CD4-positive, alpha-beta T cell treated with Interleukin-6 at 100 ng/mL for 8 hours (primary cell): ENCODE results near the gene MYH9.

Source experiments
- DNase-seq: peaks from one replicate; pipeline ENCODE4 v3.0.0-alpha.2; 2020; ENCODE audit warnings: mixed read lengths, low spot score

MYH9 gene

DNA sequence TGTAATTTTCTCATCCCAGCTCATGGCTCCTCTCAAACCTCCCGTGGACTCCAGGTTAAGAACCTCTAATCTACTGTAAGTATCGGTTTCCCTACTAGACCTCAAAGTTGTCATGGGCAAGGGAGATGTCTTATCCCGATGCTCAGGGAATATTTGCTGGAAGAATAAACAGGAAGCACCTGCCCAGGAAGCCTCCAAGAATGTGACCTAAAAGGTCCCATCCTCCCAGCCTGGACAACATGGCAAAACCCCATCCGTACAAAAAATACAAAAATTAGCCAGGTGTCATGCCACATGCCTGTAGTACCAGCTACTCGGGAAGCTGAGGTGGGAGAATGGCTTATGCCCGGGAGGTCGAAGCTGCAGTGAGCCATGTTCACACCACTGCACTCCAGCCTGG lies 72.4 kb downstream of the MYH9 start:
- no peak for DNase-seq

DNA sequence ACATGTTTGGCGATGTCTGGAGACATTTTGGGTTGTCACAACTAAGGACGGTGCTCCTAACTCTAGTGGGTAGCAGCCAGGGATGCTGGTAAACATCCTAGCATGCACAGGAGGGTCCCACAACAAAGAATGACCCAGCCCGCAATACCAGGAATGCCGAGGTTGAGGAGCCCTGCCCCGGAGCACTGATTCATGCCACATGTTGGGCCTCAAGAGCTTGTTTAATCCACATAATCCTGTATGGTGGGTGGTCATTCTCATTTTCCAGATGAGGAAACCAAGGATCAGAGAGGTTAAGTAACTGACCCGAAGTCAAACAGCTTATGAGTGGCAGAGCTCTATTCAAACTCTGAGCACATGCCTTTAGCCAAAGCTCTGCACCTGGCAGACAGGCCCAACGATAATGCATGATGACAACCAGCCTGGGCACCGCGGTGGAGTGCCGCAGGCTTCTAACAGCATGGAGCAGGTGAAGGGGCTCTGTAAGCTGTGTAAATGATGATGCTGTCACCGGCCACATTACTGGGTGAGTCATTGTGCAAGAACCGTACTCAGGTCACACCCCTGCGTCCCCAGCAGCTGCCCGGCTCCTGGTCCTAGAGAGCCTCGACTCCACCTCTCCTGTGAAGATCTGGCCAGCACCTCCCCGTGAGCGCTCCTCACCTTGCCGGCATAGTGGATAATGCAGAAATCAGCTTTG lies 76.2 kb downstream of the MYH9 start:
- DNase-seq, result no peak

DNA sequence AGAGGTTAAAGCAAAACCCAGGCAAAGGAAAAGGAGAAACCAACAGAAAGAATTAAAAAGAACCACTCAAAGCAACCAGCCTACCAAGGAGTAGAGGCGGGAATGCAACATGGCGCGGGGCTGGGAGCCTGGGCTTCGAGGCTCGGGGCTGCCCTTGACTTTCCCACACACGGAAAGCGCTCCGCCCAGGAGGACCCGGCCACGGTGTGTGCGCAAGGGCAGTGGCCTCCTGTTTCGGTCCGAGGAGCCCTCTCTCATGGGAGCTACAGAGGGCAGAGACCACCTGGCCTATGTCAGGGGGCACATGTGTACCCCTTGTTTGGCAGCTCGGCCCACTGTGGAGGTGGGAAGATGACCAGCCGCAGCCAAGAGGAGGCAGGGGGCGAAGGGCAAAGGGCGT lies 78.9 kb downstream of the MYH9 start:
- no peak for DNase-seq

DNA sequence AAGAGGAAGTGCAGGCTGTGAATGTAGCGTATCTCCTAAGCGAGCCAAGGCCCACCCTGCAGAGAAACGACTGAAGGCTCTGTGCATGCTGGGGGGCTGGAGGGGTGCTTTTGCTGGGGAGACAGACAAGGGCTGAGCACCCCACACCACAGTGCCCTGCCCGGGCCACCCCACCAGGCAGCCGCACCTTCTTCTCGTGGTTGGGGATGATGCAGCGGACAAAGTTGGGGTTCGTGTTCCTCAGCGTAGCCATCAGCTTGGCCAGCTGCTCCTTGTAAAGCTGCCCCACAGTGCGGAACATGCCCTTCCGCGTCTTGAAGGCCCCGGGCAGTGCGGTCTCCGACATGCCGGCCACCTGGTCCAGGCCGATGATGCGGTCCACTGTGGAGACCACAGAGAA lies 81.5 kb downstream of the MYH9 start:
- no peak for DNase-seq

DNA sequence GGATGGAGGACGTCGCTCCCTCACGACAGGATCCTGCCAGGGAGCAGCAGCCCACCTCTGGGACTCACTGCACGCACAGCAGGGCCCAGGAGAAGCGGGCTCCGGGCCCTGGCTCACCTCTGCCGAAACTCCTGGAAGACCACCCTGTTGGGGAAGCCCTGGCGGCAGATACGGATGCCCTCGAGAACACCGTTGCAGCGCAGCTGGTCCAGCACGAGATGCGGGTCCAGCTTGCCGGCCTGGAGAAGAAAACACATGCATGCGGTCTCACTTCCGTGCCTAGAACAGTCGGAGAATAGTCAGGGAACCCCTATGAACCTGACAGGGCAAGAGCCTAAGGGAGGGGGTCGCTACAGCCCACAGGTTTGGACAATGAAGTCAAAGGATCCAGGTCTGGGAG lies 82.0 kb downstream of the MYH9 start:
- no peak for DNase-seq

DNA sequence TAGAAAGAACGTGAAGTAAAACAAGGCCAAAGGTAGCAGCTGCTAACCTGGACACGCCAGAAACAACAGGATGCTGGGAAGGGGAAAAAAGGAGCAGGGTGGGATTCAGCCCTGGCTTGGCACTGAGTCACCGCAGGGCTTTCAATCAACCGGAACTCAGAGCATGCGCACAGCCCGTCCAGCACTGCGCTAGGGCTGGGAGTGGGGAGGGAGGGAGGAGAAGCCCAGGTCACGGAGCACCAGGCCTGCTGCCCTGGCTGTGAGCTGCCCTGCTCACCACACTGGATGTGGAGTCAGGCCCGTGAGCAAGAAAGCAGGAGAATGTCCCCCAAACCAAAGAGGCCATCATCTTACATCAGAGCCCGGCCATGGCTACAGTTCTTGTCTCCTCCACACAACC lies 83.3 kb downstream of the MYH9 start:
- DNase-seq, result no peak

DNA sequence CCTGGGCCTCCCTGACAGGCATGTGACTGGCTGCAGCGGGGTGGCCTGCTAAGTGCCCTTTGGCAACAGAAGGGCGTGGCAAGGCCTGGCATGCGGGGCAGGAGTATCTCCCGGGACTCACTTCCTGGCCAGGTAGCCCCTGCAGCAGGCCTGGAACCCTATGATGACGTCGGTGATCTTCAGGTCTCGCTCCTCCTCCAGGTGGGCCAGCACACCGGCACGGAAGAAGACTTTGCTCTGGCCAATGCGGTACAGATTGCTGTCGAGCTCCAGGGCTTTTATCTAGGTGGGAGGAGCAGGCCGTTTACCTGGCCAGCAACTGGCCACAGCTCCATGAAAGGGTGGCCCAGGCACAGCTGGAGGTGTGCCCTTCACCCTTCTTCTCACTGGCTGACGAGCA lies 83.9 kb downstream of the MYH9 start:
- DNase-seq, result no peak

DNA sequence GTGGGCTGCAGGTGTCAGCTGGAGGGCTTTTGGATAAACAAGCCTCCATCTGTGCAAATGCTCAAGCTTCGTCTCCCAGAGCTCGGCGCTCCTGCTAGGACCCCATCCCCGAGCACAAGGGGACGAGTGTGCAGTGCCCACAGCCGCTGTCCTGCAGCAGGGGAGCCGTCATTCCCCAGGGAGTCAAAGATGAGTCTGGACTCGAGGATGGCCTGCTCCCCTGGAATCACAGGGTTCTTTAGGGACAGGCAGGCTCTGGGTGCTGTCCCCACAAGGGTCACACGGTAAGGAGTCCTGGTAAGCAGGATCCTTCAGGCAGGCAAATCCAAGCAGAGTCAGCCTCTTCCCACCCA lies 84.7 kb downstream of the MYH9 start:
- no peak for DNase-seq

DNA sequence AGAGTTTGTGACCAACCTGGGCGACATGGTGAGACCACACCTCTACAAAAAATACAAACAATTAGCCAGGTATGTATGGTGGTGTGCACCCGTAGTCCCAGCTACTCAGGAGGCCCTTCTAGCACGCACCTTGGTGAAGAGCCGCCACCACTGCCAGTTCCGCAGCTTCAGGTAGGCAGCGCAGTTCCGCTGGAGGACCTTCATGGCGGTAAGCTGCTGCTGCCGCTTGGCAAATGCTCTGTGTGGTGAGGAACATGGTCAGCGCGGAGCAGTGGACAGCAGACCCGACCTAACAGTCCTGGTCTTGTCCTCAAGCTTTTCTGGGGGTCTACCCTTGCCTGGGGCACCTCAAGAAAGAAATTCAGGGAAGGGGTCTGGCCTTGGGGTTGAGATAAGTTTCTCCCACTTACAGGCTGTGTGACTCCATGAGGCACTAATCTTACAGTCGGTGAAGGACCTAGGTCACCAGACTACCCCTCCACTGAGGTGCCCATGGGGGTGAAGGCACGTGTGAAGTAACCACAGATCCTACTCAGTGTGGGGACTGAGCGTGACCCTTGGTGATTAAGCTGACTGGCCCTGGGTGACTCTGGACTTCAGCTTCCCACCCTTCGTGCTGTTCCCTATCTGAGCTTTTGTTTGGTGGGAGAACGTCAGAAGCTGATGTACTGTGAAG lies 85.2 kb downstream of the MYH9 start:
- DNase-seq, result no peak

DNA sequence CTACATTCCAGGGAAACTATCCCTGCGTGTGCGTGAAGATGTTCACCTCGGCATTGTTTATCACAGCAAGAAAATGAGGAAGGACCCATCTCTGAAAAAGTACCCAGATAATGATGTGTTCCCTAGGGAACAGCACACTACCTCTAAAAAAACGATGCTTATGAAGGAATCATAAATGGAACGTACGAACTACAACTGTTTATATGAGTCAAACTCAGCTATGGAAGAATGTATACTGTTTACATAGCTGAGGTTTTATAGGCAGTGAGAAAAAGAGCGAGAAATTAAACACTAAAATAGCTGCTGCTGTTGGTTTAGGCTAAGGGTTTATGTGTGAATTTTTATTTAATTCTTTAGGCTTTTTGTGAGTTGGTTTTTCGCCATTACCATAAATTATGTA lies 85.9 kb downstream of the MYH9 start:
- DNase-seq, result no peak

DNA sequence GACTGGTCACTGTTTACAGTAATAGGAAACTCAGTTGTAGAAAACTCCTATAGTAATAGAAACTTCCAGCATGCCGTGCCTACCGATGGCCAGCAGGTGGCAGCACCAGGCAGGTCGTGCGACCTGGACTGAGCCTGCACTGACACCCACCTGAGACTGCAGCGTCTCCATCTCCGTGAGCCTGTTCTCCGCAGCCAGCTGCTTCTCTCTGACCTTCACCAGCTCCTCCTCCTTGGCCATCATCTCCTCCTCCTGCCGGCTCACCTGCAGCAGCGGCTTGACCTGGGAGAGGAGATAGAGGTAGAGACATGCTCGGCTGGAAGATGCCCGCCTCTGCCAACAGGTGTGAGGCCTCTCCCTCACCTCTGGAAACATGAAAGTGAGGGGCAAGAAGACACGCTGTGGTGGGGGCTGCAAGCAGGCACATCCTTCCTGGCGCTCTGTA lies 86.4 kb downstream of the MYH9 start:
- DNase-seq, result peak; percentile 79

DNA sequence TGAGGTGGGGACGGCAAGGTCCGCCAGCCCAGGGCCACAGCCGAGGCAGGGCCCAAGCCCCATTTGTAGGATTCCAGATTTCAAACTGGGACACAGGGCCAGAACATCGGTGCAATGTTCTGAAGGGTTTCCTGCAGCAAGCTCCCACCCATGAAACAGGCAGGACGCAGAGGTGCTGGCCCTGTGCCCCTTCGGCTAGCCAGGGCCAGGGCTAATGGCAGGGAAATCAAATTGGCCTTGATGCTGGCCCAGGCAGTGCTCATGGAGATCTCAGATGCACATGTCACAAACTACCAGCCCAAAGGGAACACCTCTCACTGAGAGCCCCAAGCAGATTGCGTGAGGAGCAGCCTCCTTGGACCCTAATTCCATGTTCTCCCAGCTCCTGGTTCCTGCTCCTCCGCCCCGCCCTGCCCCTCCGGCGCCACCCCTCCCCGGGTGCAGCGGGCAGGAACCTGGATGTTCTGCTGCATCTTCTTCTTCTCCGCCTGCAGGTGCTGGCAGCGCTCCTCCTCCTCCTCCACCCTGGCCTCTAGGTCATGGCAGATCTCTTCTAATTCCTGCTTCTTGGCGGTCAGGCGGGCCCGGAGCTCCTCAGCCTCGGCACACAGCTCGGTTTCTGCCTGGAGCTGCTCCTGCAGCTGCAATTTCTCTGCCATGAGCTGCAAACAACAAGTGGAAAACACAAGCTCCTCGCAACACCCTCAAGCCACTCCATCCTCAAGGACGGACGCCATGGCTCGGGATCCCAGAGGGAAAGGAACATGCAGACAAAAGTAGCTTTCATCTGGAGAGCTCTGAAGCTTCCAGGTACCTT lies 87.2 kb downstream of the MYH9 start:
- no peak for DNase-seq

DNA sequence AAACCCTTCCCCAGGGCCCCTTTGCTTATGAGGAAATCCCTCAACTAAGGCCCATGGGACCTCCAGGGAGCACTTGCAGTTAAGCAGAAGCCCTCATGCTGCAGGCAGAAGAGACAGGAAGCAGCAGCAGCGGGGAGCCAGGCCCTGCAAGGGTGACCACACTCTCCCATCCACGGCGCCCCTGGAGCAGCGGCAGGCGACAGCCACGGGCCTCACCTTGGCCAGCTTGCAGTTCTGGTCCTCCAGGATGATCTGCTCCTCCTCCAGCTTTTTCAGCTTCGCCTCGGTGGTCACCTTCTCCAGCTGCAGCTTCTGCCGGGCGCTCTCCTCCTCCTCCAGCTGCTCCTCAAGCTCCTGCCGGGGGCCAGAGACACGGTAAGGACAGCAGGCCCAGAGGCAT lies 87.9 kb downstream of the MYH9 start:
- no peak for DNase-seq

DNA sequence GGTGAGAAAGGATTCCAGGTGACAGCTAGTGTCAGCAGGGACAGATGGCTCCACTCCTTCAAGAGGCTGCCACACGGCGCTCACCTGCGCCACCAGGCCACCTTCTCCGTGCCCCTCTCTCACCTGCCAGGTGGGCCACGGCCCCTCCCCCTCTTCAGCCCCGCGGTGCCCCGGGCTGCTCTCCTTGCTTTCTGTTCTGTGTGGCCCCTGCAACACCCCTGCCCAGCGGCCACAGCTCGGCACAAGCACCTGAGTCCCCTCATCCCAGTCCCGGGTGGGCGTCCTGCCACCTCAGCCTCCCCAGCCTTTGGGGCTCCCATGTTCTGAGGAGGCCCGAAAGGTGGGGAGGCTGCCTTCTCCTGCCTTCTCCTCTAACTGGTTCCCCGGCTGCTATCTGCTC lies 88.5 kb downstream of the MYH9 start:
- DNase-seq, result no peak

DNA sequence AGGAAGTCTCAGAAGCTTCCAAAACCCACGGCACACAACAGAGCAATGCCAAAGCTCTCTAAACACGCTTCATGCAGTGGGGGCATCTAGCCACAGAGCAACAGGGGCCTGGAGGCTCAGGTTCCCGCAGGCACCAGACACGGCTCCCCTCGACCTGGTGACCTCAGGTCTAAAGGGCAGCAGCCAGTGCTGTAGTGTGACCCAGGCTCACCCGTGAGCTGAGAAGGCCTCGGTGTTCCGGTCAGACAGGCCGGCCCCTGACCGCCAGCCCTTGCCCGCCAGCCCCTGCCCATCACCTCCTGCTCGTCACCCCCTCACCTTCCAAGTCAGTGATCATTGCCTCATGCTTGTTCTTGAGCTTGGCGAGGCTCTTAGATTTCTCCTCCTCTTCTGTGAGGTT lies 89.2 kb downstream of the MYH9 start:
- DNase-seq, result no peak

DNA sequence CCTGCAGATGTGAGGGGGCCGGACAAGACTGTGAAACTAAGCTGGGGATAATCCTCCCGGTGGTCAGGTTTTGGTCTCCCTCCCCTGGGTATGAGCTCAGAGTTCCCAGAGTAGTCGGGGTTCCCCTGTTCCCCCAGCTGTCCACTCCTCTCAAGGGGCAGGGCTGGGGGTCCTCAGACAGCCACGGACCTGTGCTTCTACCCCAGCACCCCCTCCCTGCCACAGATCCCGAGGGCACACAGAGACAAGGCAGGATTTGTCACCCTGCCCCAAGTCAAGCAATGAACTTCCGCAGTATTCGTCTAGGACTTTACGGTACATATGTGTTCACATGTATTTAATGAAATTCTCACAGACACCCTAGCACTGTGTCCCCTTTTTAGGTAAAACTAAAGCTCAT lies 89.6 kb downstream of the MYH9 start:
- no peak for DNase-seq

DNA sequence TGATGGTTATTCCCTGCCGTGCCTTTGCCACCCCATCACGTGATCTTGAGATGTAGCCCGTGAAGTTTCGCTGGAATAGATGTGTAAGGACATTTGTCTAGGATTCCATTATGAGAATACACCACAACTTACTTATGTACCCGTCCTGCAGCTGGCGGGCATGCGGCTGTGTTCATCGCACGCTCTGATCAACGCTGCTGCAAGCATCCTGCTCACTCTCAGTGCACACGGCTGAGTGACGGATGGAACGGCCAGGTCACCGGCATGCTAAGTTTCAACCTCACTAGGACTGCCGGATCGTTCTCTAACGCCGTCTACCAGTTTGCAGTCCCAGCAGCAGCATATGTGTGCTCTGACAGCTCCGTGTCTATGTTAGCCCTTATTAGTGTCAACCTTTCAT lies 90.2 kb downstream of the MYH9 start:
- no peak for DNase-seq

DNA sequence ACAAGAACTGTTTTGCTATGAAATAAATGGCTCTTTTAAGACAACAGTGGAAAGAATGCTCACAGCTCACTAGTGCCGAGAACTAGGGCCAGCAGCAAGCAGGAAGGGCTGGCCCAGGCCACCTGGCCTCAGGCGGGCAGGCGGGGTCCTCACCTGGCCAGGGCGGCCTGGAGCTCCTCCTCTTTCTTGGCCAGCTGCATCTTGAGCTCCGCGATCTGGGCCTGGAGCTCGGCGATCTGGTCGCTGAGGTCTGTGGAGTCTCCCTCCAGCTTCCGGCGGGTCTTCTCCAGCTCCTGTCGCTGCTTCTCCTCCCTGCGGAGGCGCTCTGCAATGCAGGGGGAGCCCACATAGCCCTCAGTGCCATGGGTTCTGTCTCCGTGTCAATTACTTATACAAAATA lies 91.1 kb downstream of the MYH9 start:
- no peak for DNase-seq

DNA sequence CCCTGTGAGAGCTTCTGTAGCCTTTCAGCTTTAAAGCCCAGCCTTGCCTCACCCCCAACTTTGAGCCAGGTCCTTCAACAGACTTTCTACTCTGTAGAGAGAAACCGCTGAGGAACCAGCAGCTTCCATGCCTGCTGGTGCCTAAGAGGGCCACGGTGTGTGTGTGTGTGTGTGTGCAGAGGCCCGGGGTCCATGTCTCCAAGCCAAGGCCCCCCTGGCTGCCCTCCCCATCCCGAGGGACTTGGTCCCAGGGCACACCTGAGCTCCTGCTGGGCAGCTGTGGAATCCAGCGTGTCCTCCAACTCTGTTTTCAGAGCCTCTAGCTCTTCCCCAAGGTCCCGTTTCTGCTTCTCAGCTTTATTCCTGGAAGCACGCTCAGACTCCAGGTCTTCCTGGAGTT lies 92.5 kb downstream of the MYH9 start:
- no peak for DNase-seq

DNA sequence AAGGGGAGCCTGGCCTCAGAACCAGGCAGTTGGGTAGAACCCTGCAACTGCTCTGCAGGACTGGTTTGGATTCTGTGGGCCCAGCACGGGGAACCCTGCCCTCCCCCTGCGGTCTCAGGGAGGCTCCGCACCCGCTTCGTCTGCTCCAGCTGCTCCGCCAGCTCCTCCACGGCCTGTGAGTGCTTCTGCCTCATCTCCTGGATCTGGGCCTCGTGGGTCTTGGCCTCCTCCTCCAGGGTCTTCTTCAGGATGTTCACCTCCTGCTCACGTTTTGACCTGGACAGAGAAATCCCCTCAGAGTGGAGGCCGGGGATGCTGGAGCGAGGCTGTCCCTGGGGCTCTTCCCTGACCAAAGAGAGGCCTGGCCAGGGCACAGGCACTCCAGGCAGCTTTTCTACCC lies 93.0 kb downstream of the MYH9 start:
- DNase-seq, result no peak

DNA sequence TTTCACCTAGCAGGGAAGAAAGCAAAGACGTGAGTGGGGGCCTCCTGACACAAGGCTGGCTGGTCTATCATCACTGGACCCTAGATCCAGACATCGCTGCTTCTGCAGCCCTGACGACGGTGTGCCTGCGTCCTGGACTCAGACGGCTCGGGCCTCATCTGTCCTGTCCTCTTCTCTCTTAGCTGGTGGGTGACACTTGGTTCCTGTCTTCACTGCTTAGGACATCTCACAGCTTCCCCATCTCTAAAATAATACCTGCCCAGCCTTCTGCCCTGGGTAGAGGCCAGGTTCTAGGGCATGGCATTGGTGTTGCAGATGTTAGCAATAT lies 93.5 kb downstream of the MYH9 start:
- DNase-seq, result no peak

DNA sequence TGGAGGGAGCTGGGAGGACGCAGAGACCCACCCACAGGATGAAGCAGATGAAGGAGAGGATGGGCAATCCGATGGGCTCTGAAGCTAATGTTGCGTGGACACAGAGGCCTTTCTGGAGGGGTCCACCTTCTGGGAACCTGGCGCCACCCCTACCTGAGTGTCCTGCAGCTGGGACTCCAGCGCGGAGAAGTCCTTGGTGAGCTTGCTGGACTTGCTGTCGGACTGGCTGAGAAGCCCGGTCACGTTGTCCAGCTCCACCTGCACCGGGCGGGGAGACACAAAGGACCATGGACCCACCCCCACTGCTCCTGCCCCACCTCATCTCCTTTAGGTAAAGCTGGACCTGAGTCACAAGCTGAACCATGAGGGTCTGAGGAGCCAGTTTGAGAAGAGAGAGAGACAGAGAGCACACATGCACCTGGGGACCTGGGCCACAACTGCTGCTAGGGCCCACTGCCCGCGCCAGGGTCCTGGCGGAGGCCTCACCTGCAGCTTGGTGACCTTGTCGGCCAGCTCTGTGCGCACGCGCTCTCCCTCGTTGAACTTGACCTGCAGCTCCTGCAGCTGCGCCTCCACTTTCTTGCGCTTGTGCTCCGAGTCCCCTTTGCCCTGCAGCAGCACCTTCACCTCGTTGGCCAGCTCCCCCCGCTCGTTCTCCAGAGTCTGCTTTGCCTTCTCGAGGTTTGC lies 94.0 kb downstream of the MYH9 start:
- no peak for DNase-seq
